GM15510 (cell line): ENCODE measurements around the gene DPH3.

Experiments
- POLR2A ChIP-seq: IDR thresholded peaks from 3 replicates; pipeline ENCODE4 v1.6.1; 2011; ENCODE audit warnings: borderline replicate concordance; ENCODE audit not compliant: insufficient read length; ENCODE audit errors: extremely low read depth

The DPH3 gene

GRCh38 chr3:16236856-16237393, 27.8 kb downstream of the DPH3 start:
- TF ChIP-seq POLR2A: no peak

DNA sequence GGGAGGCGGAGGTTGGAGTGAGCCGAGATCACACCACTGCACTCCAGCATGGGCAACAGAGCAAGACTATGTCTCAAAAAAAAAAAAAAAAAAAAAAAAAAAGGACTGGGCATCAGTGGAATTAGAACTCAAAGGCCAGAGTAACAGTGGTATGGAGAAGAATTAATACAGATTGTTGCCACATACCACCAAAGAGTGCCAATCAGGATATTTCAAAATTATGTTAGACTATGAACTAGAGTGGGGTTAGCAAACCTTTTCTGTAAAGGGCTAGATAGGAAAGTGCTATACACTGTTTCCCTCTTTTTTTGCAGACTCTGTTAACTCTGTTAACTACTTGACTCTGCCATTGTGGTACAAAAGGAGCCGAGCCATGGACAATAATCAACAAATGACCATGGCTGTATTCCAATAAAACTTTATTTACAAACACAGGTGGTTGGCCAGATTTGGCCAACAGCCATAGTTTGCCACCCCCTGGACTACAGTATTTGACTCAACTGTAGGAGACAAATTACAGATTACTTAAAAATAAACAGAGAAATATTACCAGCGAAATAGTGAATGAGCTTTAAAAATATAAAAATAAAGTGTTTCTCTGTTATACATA, 28.6 kb downstream of the DPH3 start:
- no peak for TF ChIP-seq POLR2A

GRCh38 chr3:16234281-16234680, 30.5 kb downstream of the DPH3 start:
- no peak for TF ChIP-seq POLR2A

GRCh38 chr3:16233806-16234205, 30.9 kb downstream of the DPH3 start:
- no peak for TF ChIP-seq POLR2A

GRCh38 chr3:16231983-16232382, 32.8 kb downstream of the DPH3 start:
- TF ChIP-seq POLR2A: no peak

- TF ChIP-seq POLR2A: no peak
These were observed 35.1 kb downstream of the DPH3 start for GRCh38 chr3:16229681-16230080.

- TF ChIP-seq POLR2A: no peak
These were observed 37.2 kb downstream of the DPH3 start for GRCh38 chr3:16227566-16227965.

DNA sequence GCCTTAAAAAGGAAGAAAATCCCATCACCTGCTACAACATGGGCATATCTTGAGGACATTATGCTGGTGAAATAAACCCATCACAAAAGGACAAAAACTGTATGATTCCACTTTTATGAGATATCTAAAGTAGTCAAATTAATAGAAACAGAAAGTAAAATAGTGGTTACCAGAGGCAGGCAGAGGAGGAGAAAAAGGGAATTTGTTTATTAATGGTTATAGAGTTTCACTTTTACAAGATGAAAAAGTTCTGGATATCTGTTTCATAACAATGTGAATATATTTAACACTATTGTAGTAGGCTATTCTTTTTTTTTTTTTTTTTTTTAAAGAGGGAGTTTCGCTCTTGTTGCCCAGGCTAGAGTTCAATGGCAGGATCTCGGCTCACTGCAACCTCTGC, 40.4 kb downstream of the DPH3 start:
- TF ChIP-seq POLR2A: no peak

GRCh38 chr3:16222547-16222946, 42.2 kb downstream of the DPH3 start:
- no peak for TF ChIP-seq POLR2A

DNA sequence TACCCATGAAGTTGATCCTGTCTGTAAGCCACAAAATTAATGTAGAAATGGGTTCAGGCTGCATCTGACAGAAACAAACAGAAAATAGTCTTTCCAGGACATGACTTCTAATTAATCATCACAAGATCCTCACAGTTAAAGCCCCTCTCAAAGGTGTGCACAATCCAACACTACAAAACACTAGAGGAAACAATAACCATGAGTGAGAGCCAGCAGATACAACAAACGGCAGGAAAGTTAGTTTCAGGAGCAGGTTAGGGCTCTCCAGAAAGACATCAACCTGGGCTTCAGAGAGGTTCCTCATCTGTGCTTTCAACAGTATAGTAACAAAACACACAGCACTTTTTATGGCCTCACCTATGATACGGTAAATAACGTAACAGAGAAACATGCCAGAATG, 42.8 kb downstream of the DPH3 start:
- no peak for TF ChIP-seq POLR2A

DNA sequence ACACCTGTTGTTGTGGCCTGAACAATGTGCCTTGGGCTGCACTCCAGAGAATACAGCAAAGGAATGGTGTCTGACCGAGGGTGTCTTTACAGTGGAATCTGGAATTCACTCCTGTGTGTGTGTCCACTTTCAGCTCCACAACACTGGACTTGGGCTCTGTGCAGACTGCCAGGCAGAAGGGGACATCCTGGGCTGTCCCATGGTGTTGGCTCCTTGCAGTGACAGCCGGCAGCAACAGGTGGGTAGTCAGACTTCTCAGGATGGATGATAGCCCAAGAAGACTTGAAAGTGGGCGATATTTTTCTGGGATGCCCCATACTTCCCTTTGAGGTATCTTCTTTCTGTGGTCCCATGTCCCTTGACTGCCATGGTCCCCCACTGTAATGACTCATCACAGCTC, 45.0 kb downstream of the DPH3 start:
- TF ChIP-seq POLR2A: no peak

DNA sequence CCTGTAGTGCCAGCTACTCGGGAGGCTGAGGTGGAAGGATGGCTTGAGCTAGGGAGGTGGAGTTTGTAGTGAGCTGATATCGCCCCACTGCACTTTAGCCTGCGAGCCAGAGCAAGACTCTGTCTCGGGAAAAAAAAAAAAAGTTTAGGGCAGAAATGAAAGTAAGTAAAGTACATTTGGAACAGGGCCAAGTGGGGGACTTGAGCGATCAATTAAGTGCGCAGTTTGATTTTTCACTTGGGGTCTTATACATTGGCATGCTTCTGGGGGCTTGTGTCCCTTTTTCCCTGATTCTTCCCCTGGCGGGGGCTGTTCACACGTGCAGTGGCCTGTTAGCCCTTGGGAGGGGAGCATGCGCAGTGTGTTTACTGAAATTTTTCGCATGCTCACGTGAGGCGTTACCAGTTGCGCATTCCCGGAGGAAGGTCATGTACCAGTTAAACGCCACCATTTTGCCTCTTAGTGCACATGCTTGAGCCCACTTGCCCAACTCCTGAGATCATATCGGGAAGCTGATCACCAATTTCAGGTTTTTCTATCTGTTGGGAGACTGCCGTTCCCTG, 48.3 kb downstream of the DPH3 start:
- TF ChIP-seq POLR2A: no peak

DNA sequence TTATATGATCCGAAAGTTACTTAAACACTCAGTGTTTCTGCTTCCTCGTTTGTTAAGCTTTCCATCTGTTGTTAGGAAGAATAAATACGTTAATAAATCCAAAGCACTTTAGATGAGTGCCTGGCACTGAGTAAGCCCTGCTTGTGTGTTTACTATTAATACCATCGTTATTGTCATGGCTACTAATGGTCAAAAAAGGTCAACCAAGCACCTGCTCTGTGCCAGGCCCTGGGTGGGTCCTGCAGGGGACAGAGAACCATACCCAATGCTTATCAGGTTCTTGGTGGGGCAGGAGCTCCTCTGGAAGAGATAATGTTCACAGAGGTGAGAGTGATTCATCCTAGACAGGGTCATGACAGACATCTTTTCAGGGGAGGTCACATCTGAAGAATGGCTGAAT, 50.4 kb downstream of the DPH3 start:
- no peak for TF ChIP-seq POLR2A

GRCh38 chr3:16211176-16211904, 53.4 kb downstream of the DPH3 start:
- TF ChIP-seq POLR2A: no peak
